B cell (primary cell): ENCODE data around the gene BCAN. TPM values are rescaled to one million over a fixed set of nuclear protein-coding genes. Genes with fewer than 3 reads are reported as not detected.

Source experiments
- ATAC-seq: fragments of 200-7000 bp; cut with Tn5 transposase; one replicate; pipeline ENCODE4 v1.10.0; 2021; ENCODE audit warnings: low read depth, mild to moderate bottlenecking, moderate number of reproducible peaks, moderate library complexity
- CTCF ChIA-PET: fragments of 350-600 bp; sonication (Branson Sonifier 250); formaldehyde crosslinking; loops from one replicate; lab custom pipeline; 2021; ENCODE audit warnings: antibody characterized with exemption, inconsistent platforms; lab: Charles Lee
- POLR2A ChIA-PET: fragments of 350-600 bp; sonication (Branson Sonifier 250); formaldehyde crosslinking; loops from one replicate; lab custom pipeline; 2021; ENCODE audit warnings: antibody characterized with exemption; lab: Charles Lee
- DNase-seq: peaks from one replicate; pipeline ENCODE4 v3.0.0; 2013
- H2AFZ ChIP-seq: 2 replicates; pipeline ENCODE4 v1.6.1; 2012; ENCODE audit warnings: mild to moderate bottlenecking, low read depth, low read length; ENCODE audit not compliant: insufficient read depth, poor library complexity, severe bottlenecking
- H3K27ac ChIP-seq, 2 donors: 1 replicate in 1 of 2; 2 replicates in 1 of 2; pipeline ENCODE4 v1.5.1; 2012 to 2013; ENCODE audit warnings: low read length in 2 of 2, mild to moderate bottlenecking in 2 of 2, moderate library complexity in 1 of 2
- H3K27me3 ChIP-seq, 4 experiments: fragments of 200-600 bp in 1 of 4; sonication (generic) in 1 of 4; replicated peaks in 1 of 4; 1 replicate in 2 of 4; 2 replicates in 2 of 4; pipeline versions ENCODE4 v1.6.1 to v1.7.0; 2013 to 2016; ENCODE audit warnings: low read length in 3 of 4, mild to moderate bottlenecking in 2 of 4, mixed read lengths in 1 of 4, moderate library complexity in 1 of 4; ENCODE audit not compliant: insufficient read depth in 4 of 4, control insufficient read depth in 3 of 4; ENCODE audit errors: control extremely low read depth in 1 of 4
- H3K36me3 ChIP-seq, 2 experiments: replicated peaks in 1 of 2; 1 replicate in 1 of 2; 2 replicates in 1 of 2; pipeline versions ENCODE4 v1.6.1 to v1.7.1; 2013; ENCODE audit warnings: low read length in 1 of 2; ENCODE audit not compliant: insufficient read depth in 2 of 2, control insufficient read depth in 1 of 2; ENCODE audit errors: control extremely low read depth in 1 of 2, extremely low read depth in 1 of 2
- H3K4me1 ChIP-seq, 2 donors: fragments of 200-600 bp in 1 of 2; sonication (generic) in 1 of 2; 1 replicate in 1 of 2; 2 replicates in 1 of 2; pipeline versions ENCODE4 v1.5.1 to v1.6.1; 2013 to 2017; ENCODE audit warnings: low read length in 2 of 2; ENCODE audit not compliant: control insufficient read depth in 2 of 2, insufficient read depth in 2 of 2
- H3K4me2 ChIP-seq: replicated peaks from 2 replicates; pipeline ENCODE3; 2012; ENCODE audit warnings: mild to moderate bottlenecking, low read depth, low read length; ENCODE audit not compliant: poor library complexity, severe bottlenecking
- H3K4me3 ChIP-seq, 5 experiments: fragments of 200-600 bp in 1 of 5; sonication (generic) in 1 of 5; 1 replicate in 3 of 5; 2 replicates in 2 of 5; pipeline versions ENCODE4 v1.5.1 to v1.7.0; 2011 to 2016; ENCODE audit warnings: low read length in 4 of 5, mild to moderate bottlenecking in 4 of 5, low read depth in 2 of 5, control low read depth in 1 of 5, moderate library complexity in 1 of 5; ENCODE audit not compliant: insufficient read depth in 1 of 5; ENCODE audit errors: control extremely low read depth in 1 of 5, extremely low read depth in 1 of 5
- H3K79me2 ChIP-seq: fragments of 200-600 bp; sonication (generic); one replicate; pipeline ENCODE4 v1.6.0; 2016; ENCODE audit warnings: low read length; ENCODE audit not compliant: control insufficient read depth, insufficient read depth
- H3K9ac ChIP-seq: fragments of 200-600 bp; sonication (generic); 2 replicates; pipeline ENCODE4 v1.6.1; 2017; ENCODE audit warnings: mild to moderate bottlenecking, low read length, moderate library complexity
- H3K9me3 ChIP-seq, 3 donors: one replicate each; pipeline versions ENCODE4 v1.6.1 to v1.7.1; 2013; ENCODE audit warnings: low read length in 2 of 3; ENCODE audit not compliant: control insufficient read depth in 2 of 3, insufficient read depth in 1 of 3; ENCODE audit errors: control extremely low read depth in 1 of 3
- H4K20me1 ChIP-seq: 2 replicates; pipeline ENCODE4 v1.6.0; 2012; ENCODE audit warnings: mild to moderate bottlenecking, low read length; ENCODE audit not compliant: insufficient read depth, control insufficient read depth, poor library complexity, severe bottlenecking
- H3K27ac Mint-ChIP-seq: one replicate; pipeline ENCODE4 v1.8.0; 2021; ENCODE audit warnings: mixed read lengths
- H3K27me3 Mint-ChIP-seq: one replicate; pipeline ENCODE4 v1.8.0; 2021; ENCODE audit warnings: mixed read lengths
- H3K4me1 Mint-ChIP-seq: one replicate; pipeline ENCODE4 v1.8.0; 2021; ENCODE audit warnings: mixed read lengths
- H3K4me3 Mint-ChIP-seq: one replicate; pipeline ENCODE4 v1.8.0; 2021; ENCODE audit warnings: mixed read lengths
- H3K9me3 Mint-ChIP-seq: one replicate; pipeline ENCODE4 v1.8.0; 2022; ENCODE audit warnings: mixed read lengths; ENCODE audit not compliant: insufficient read depth
- EZH2 ChIP-seq: IDR thresholded peaks from 2 replicates; pipeline ENCODE4 v1.6.1; 2012; ENCODE audit warnings: borderline replicate concordance, low read depth, mild to moderate bottlenecking, moderate library complexity, low read length; ENCODE audit not compliant: insufficient read depth, poor library complexity, severe bottlenecking
- WGBS: methylation state at CpG from one replicate; pipeline ENCODE4 v1.1.5; 2013; ENCODE audit warnings: missing lambda C conversion rate; ENCODE audit not compliant: insufficient coverage; 5-methylcytosine and 5-hydroxymethylcytosine counted together
- intact Hi-C: fragments of 100-400 bp; cut with micrococcal nuclease; formaldehyde crosslinking; loops from one replicate; pipeline ENCODE4 v1.10.0; 2022
- polyA plus RNA-seq: library from polyadenylated mRNA; depleted of rRNA; stranded (reverse); fragments of >200 nt; gene quantifications from 2 replicates; pipeline ENCODE4 v1.2.3, GENCODE V29; 2012
- total RNA-seq, 2 donors: library from RNA; stranded (reverse); fragments of 120-200 nt in 1 of 2; gene quantifications; 1 replicate in 1 of 2; 2 replicates in 1 of 2; pipeline versions ENCODE4 v1.2.3 to v1.2.4, GENCODE V29; 2013 to 2022
- TF ChIP-seq, protein P1 (sequence below): fragments of 200-600 bp; IDR thresholded peaks from one replicate; pipeline ENCODE4 v1.8.0; 2022; ENCODE audit warnings: antibody characterized with exemption, mild to moderate bottlenecking

Gene BCAN
- total and polyA plus RNA-seq, 2 donors (not counting 1 experiment from before 2014, with no cell fraction given): not detected

DNA sequence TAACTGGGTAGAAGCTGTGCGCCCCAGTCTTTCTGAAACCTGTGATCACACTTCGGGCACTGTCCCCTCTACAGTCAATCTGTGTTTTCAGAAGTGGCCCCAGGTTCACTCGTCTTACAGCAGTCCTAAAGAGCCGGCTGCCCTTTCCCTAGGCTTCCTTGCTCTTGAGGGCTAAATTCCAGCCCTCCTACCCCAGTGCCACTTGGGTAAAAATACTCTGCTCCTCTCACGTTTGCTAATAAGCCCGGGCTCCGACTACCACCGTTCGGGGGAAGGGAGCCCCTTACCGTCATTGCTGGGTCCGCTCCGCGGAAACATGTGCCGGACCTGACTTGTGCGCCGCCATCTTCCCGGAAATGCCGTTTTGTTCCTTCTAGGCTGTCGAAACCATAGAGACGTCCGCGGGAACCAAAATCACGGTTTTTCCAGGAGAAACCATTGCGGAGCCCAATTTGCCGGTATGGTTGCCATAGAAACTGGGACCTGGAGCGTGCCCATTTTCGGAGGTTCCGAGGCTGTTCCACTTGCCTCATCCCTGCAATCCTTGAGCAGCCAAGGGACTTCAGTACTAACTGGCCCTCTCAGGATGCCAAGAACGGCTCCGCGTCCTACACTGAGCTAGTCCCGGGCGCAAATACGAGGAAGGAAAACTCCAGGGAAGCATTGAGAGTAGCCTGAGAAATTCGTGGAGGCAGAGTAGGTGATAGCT lies 40.6 kb upstream of the BCAN start, which contains the start of gene GPATCH4:
Gene GPATCH4 (minus strand): TSS at position 358 of the 709 bp plus-strand sequence.
- H3K27ac ChIP-seq: peak within 1 kb of the TSS; percentile 72 to 83
- Mint-ChIP-seq H3K4me1 (peaks cover 38% of the 10 kb centered on the region), H3K27me3 (no peaks in the 10 kb centered on the region), H3K4me3 (peak within 1 kb of the TSS; percentile 97), H3K9me3 (no peaks in the 10 kb centered on the region), H3K27ac (peak within 1 kb of the TSS; percentile 96)
- WGBS: 0% methylated on average over 35 of the region's 35 CpGs
- H3K9me3 ChIP-seq: no peaks in the 10 kb centered on the region
- CTCF ChIA-PET: interaction anchor here (0.6 to 10.9 kb wide), 13 partner anchors 9 to 216 kb away, joined by 3 to 80 read pairs (median 4); partner anchors contain the start of genes MEF2D and NAXE
- peaks cover 37% of the 10 kb centered on the region for H3K79me2 ChIP-seq
- ATAC-seq (peak; percentile 74), DNase-seq (peak; percentile 84)
- H3K4me1 ChIP-seq: peaks cover 22 to 30% of the 10 kb centered on the region in 2 donors
- H4K20me1 ChIP-seq: no peaks in the 10 kb centered on the region
- peak within 1 kb of the TSS; percentile 95 for H3K4me2 ChIP-seq
- H3K27me3 ChIP-seq: no peaks in the 10 kb centered on the region
- H3K36me3 ChIP-seq: peaks cover 0 to 28% of the 10 kb centered on the region in 2 experiments
- H3K9ac ChIP-seq: peak within 1 kb of the TSS; percentile 93
- TF ChIP-seq, protein P1, sequence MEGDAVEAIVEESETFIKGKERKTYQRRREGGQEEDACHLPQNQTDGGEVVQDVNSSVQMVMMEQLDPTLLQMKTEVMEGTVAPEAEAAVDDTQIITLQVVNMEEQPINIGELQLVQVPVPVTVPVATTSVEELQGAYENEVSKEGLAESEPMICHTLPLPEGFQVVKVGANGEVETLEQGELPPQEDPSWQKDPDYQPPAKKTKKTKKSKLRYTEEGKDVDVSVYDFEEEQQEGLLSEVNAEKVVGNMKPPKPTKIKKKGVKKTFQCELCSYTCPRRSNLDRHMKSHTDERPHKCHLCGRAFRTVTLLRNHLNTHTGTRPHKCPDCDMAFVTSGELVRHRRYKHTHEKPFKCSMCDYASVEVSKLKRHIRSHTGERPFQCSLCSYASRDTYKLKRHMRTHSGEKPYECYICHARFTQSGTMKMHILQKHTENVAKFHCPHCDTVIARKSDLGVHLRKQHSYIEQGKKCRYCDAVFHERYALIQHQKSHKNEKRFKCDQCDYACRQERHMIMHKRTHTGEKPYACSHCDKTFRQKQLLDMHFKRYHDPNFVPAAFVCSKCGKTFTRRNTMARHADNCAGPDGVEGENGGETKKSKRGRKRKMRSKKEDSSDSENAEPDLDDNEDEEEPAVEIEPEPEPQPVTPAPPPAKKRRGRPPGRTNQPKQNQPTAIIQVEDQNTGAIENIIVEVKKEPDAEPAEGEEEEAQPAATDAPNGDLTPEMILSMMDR: no peak
- intact Hi-C loops: loop anchor here (1.0 to 2.0 kb wide), 5 partner anchors 10 to 166 kb away; partner anchors contain the start of genes MEF2D, NAXE and PRCC
- POLR2A ChIA-PET: interaction anchor here (0.6 to 2.2 kb wide), 6 partner anchors 9 to 144 kb away, joined by 3 to 8 read pairs (median 4); partner anchors contain the start of genes MEF2D and NAXE
- H2AFZ ChIP-seq: peak within 1 kb of the TSS; percentile 99
- peak within 1 kb of the TSS; percentile 85 to 100 (median 99) for H3K4me3 ChIP-seq

DNA sequence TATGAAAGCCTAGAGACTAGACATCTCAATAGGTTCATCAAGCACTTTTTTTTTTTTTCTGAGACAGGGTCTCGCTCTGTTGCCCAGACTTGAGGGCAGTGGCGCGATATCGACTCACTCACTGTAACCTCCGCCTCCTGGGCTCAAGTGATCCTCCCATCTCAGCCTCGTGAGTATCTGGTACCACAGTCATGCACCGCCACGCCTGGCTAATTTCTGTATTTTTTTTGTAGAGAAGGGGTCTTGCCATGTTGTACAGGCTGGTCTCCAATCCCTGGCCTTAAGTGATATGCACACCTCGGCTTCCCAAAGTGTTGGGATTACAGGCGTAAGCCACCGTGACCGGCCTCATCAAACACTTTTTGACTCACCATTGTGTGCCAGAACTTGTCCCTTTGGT lies 40.0 kb upstream of the BCAN start:
- no peak for TF ChIP-seq EZH2
- TF ChIP-seq, protein P1: no peak
- Mint-ChIP-seq H3K27me3 (no peaks in the 10 kb centered on the region), H3K9me3 (no peaks in the 10 kb centered on the region), H3K4me1 (peaks cover 41% of the 10 kb centered on the region), H3K27ac (peak overlapping the region; percentile 96), H3K4me3 (peak overlapping the region; percentile 97)
- ChIA-PET POLR2A (interaction anchor here (0.6 to 2.2 kb wide), 7 partner anchors 10 to 145 kb away, joined by 3 to 8 read pairs (median 4); partner anchors contain the start of genes MEF2D and NAXE), CTCF (interaction anchor here (0.7 to 6.1 kb wide), 9 partner anchors 10 to 216 kb away, joined by 3 to 37 read pairs (median 4); partner anchors contain the start of genes MEF2D and NAXE)
- peaks cover 24 to 32% of the 10 kb centered on the region in 2 donors for H3K4me1 ChIP-seq
- H3K9ac ChIP-seq: peak overlapping the region; percentile 93
- WGBS: 88% methylated on average over 4 of the region's 12 CpGs
- peaks cover 0 to 22% of the 10 kb centered on the region in 2 experiments for H3K36me3 ChIP-seq
- H3K27ac ChIP-seq: peak overlapping the region; percentile 72 to 83
- no peaks in the 10 kb centered on the region for H3K27me3 ChIP-seq
- intact Hi-C loops: loop anchor here (1.0 to 2.0 kb wide), 5 partner anchors 11 to 165 kb away; partner anchors contain the start of genes MEF2D, NAXE and PRCC
- peaks cover 37% of the 10 kb centered on the region for H3K79me2 ChIP-seq
- H3K9me3 ChIP-seq: no peaks in the 10 kb centered on the region
- ATAC-seq: peak; percentile 28
- H2AFZ ChIP-seq: peak overlapping the region; percentile 99
- H3K4me3 ChIP-seq: peak overlapping the region; percentile 85 to 100 (median 99)
- H4K20me1 ChIP-seq: no peaks in the 10 kb centered on the region
- peak overlapping the region; percentile 95 for H3K4me2 ChIP-seq
- DNase-seq: peak; percentile 64
